ENCODE results near the gene AARS1.
"Not testable (repeated sequence)": the region's sequence is repeated elsewhere in the genome, so short reads cannot be mapped to it uniquely, and the experiment has no call there.

AARS1 gene

GRCh38 chr16:70270176-70270575, 19.1 kb downstream of the AARS1 start:
- no peak for FAIRE-seq

GRCh38 chr16:70269471-70269870, 19.8 kb downstream of the AARS1 start:
- FAIRE-seq: no peak

- FAIRE-seq: not testable (repeated sequence)
Measured at GRCh38 chr16:70267922-70268321, 21.4 kb downstream of the AARS1 start.

GRCh38 chr16:70267516-70267915, 21.8 kb downstream of the AARS1 start:
- FAIRE-seq: no peak

- FAIRE-seq: not testable (repeated sequence)
Measured at GRCh38 chr16:70259903-70260302, 29.4 kb downstream of the AARS1 start.

GRCh38 chr16:70258946-70259345, 30.4 kb downstream of the AARS1 start:
- FAIRE-seq: no peak

- FAIRE-seq: no peak
Measured at GRCh38 chr16:70258065-70258464, 31.2 kb downstream of the AARS1 start.

- FAIRE-seq: no peak
Measured at GRCh38 chr16:70257391-70257790, 31.9 kb downstream of the AARS1 start.

- no peak for FAIRE-seq
Measured at GRCh38 chr16:70255574-70255973, 33.7 kb downstream of the AARS1 start.

GRCh38 chr16:70254965-70255286, 34.4 kb downstream of the AARS1 start:
- no peak for FAIRE-seq

- FAIRE-seq: no peak
Measured at GRCh38 chr16:70254180-70254964, 34.9 kb downstream of the AARS1 start.

- FAIRE-seq: no peak
Measured at GRCh38 chr16:70253291-70254106, 35.8 kb downstream of the AARS1 start.

GRCh38 chr16:70252355-70252988, 36.8 kb downstream of the AARS1 start:
- no peak for FAIRE-seq

GRCh38 chr16:70251629-70252354, 37.5 kb downstream of the AARS1 start, which contains the start of gene EXOSC6:
Gene EXOSC6 (minus strand): TSS chr16:70251940. CDS start chr16:70251900, 40 bp downstream.
- FAIRE-seq: no peak

- no peak for FAIRE-seq
Measured at GRCh38 chr16:70250748-70251628, 38.3 kb downstream of the AARS1 start.

- not testable (repeated sequence) for FAIRE-seq
Measured at GRCh38 chr16:70249697-70250096, 39.6 kb downstream of the AARS1 start.

GRCh38 chr16:70238773-70239172, 50.5 kb downstream of the AARS1 start:
- FAIRE-seq: not testable (repeated sequence)

GRCh38 chr16:70231831-70232230, 57.5 kb downstream of the AARS1 start:
- not testable (repeated sequence) for FAIRE-seq

GRCh38 chr16:70226024-70226423, 63.3 kb downstream of the AARS1 start:
- not testable (repeated sequence) for FAIRE-seq

GRCh38 chr16:70225430-70225829, 63.9 kb downstream of the AARS1 start:
- FAIRE-seq: not testable (repeated sequence)

- FAIRE-seq: not testable (repeated sequence)
Measured at GRCh38 chr16:70224645-70225044, 64.7 kb downstream of the AARS1 start.

Measured in TTC549 (cell line).